ENCODE measurements around the gene SFMBT2. TPM values are rescaled to one million over a fixed set of nuclear protein-coding genes. Genes with fewer than 3 reads are reported as not detected.
A peak's percentile ranks its signal among the peaks of the same experiment; 100 is the strongest.
"Not testable (repeated sequence)": the region's sequence is repeated elsewhere in the genome, so short reads cannot be mapped to it uniquely, and the experiment has no call there.

Gene SFMBT2
- total RNA-seq, 1 donor from 2014 or later = 18.7 TPM

- CTCF ChIA-PET = no interaction called here
- H3K4me1 Mint-ChIP-seq = no peaks in the 10 kb centered on the region
- intact Hi-C loops (cut with micrococcal nuclease) = no loop called here
- no peak overlapping the region for H3K4me3 Mint-ChIP-seq
- no peak overlapping the region for H3K27ac Mint-ChIP-seq
- H3K9me3 Mint-ChIP-seq = no peaks in the 10 kb centered on the region
- no peak for ATAC-seq (ENCODE audit: low read depth)
- DNase-seq = no peak
- H3K27me3 Mint-ChIP-seq = no peaks in the 10 kb centered on the region
- no peaks in the 10 kb centered on the region for H3K36me3 Mint-ChIP-seq (ENCODE audit: low read depth)
- POLR2A ChIA-PET = no interaction called here
- TF ChIP-seq, protein P1, sequence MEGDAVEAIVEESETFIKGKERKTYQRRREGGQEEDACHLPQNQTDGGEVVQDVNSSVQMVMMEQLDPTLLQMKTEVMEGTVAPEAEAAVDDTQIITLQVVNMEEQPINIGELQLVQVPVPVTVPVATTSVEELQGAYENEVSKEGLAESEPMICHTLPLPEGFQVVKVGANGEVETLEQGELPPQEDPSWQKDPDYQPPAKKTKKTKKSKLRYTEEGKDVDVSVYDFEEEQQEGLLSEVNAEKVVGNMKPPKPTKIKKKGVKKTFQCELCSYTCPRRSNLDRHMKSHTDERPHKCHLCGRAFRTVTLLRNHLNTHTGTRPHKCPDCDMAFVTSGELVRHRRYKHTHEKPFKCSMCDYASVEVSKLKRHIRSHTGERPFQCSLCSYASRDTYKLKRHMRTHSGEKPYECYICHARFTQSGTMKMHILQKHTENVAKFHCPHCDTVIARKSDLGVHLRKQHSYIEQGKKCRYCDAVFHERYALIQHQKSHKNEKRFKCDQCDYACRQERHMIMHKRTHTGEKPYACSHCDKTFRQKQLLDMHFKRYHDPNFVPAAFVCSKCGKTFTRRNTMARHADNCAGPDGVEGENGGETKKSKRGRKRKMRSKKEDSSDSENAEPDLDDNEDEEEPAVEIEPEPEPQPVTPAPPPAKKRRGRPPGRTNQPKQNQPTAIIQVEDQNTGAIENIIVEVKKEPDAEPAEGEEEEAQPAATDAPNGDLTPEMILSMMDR (IDR thresholded peaks at IDR 0.05) = no peak
Measured at GRCh38 chr10:7399533-7399932, 11.3 kb downstream of the SFMBT2 start.

DNA sequence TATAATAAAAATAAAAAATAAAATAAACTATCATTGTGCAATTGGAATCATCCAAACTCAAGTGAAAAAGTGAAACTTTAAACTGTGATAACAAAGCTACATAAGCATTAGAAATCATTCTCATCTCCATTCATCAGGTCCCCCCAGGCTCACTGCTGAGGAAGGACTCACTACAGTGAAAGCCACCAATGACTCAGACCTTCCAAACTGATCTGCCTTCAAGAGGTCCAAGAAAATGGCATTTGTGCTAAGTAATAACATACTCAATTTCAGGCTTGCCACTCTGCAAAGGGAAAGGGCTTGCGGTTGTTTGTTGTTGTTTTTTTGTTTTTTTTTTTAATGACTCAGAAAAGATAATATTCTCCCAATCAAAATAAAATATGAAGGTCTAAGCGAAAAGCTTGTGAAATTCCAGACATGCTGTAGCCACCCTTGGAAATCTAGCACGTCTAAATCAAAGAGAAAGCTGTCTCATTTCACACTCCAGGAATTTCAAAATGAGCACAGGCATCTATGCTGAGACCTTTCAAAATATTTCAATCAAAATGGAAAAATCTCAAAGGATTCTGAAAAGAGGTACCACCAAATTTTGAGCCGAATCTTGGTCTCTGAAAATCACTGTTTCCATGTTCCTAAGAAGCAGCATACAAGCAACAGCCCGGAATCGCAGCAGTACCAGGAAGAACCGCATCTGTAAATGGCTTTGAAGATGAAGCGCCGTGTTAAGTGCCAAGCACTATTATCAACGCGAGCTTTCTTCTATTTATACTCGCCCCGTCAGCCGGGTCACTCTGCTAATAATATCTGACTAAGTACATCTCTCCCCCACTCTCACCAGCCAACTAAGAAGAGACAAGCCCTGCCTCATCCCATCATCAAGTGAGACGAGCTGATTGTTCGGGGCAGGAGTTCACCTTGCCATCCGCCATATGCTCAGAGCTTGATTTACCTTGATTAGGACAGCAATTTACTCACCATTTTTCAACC lies 13.5 kb downstream of the SFMBT2 start:
- intact Hi-C loops (cut with micrococcal nuclease) = no loop called here
- H3K4me1 Mint-ChIP-seq = peaks cover 8% of the 10 kb centered on the region
- DNase-seq (no peak), ATAC-seq (ENCODE audit: low read depth) (no peak)
- no peaks in the 10 kb centered on the region for H3K36me3 Mint-ChIP-seq (ENCODE audit: low read depth)
- no peak overlapping the region for H3K27ac Mint-ChIP-seq
- ChIA-PET POLR2A (no interaction called here), CTCF (no interaction called here)
- H3K27me3 Mint-ChIP-seq = no peaks in the 10 kb centered on the region
- TF ChIP-seq, protein P1 (IDR thresholded peaks at IDR 0.05) = no peak
- no peak overlapping the region for H3K4me3 Mint-ChIP-seq
- H3K9me3 Mint-ChIP-seq = no peaks in the 10 kb centered on the region

DNA sequence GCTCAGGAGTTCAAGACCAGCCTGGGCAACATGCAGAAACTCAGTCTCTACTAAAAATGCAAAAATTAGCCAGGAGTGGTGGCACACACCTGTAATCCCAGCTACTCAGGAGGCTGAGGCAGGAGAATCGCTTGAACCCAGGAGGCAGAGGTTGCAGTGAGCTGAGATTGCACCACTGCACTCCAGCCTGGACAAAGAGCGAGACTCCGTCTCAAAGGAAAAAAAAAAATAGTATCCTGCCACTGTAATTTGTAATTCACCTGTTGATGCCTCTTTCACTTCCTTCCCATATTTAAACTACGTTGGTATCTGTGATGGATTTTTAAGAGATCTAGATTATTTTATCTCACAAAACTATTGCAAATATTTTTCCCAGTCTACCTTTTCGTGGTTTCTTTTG lies 18.5 kb downstream of the SFMBT2 start:
- peaks cover 31% of the 10 kb centered on the region for H3K4me1 Mint-ChIP-seq
- CTCF ChIA-PET = interaction anchor here (0.6 kb wide), 1 partner anchor 18 kb away, joined by 3 read pairs; the partner anchor contains the start of gene SFMBT2
- DNase-seq; ATAC-seq (ENCODE audit: low read depth); POLR2A ChIA-PET; H3K27me3 Mint-ChIP-seq; H3K27ac Mint-ChIP-seq; H3K4me3 Mint-ChIP-seq; H3K36me3 Mint-ChIP-seq (ENCODE audit: low read depth); H3K9me3 Mint-ChIP-seq; intact Hi-C loops (cut with micrococcal nuclease): not testable (repeated sequence)

GRCh38 chr10:7391748-7392147 lies 19.1 kb downstream of the SFMBT2 start:
- CTCF ChIA-PET = interaction anchor here (0.6 kb wide), 1 partner anchor 19 kb away, joined by 3 read pairs; the partner anchor contains the start of gene SFMBT2
- no peak overlapping the region for H3K4me3 Mint-ChIP-seq
- no peak for DNase-seq
- H3K27me3 Mint-ChIP-seq = no peaks in the 10 kb centered on the region
- peaks cover 34% of the 10 kb centered on the region for H3K4me1 Mint-ChIP-seq
- intact Hi-C loops (cut with micrococcal nuclease) = no loop called here
- H3K27ac Mint-ChIP-seq = no peak overlapping the region
- ATAC-seq (ENCODE audit: low read depth) = no peak
- POLR2A ChIA-PET = no interaction called here
- H3K9me3 Mint-ChIP-seq = no peaks in the 10 kb centered on the region
- TF ChIP-seq, protein P1 (IDR thresholded peaks at IDR 0.05) = no peak
- H3K36me3 Mint-ChIP-seq (ENCODE audit: low read depth) = no peaks in the 10 kb centered on the region

- DNase-seq; H3K4me3 Mint-ChIP-seq; intact Hi-C loops (cut with micrococcal nuclease); H3K36me3 Mint-ChIP-seq (ENCODE audit: low read depth); H3K27me3 Mint-ChIP-seq; ATAC-seq (ENCODE audit: low read depth); H3K27ac Mint-ChIP-seq; POLR2A ChIA-PET; H3K9me3 Mint-ChIP-seq; CTCF ChIA-PET: not testable (repeated sequence)
- H3K4me1 Mint-ChIP-seq = peaks cover 34% of the 10 kb centered on the region
Measured at GRCh38 chr10:7390689-7391110, 20.1 kb downstream of the SFMBT2 start.

DNA sequence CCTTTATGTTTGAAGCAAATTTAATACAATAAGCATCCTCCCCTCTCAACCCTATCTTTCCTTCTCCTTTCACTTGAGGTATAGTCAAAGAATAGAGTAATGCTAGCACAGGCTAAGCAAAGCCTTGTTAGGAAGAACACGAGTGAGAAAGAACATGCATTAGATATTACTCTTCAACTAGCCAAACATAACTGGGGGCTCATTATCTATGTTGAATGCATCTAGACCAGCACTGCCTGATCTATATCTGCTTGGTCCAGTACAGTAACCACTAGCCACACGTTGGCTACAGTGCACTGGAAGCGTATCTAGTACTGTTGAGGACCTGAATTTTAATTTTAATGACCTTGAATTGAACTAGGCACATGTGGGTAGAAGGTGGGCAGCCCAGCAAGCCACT lies 21.0 kb downstream of the SFMBT2 start:
- TF ChIP-seq, protein P1 (IDR thresholded peaks at IDR 0.05) = no peak
- no peak overlapping the region for H3K4me3 Mint-ChIP-seq
- no peak for DNase-seq
- peaks cover 34% of the 10 kb centered on the region for H3K4me1 Mint-ChIP-seq
- intact Hi-C loops (cut with micrococcal nuclease) = loop anchor here (5.0 kb wide), 1 partner anchor 83 kb away; no protein-coding TSS in a partner anchor
- peak overlapping the region; percentile 14 for H3K27ac Mint-ChIP-seq
- no peak for ATAC-seq (ENCODE audit: low read depth)
- H3K36me3 Mint-ChIP-seq (ENCODE audit: low read depth) = no peaks in the 10 kb centered on the region
- CTCF ChIA-PET = no interaction called here
- no peaks in the 10 kb centered on the region for H3K27me3 Mint-ChIP-seq
- POLR2A ChIA-PET = no interaction called here
- H3K9me3 Mint-ChIP-seq = no peaks in the 10 kb centered on the region

All from activated B cell treated with CpG ODN at 0.5 μM for 24 hours (primary cell).